Osteocyte (in vitro differentiated cells): ENCODE data around the gene TBXA2R. TPM values are rescaled to one million over a fixed set of nuclear protein-coding genes. Genes with fewer than 3 reads are reported as not detected.

Experiments
- DNase-seq: peaks from one replicate; pipeline ENCODE4 v3.0.0; 2021; ENCODE audit warnings: mixed read lengths; ENCODE audit not compliant: unreplicated experiment; ENCODE audit errors: extremely low spot score
- H3K27ac Mint-ChIP-seq: one replicate; pipeline ENCODE4 v1.8.0; 2021; ENCODE audit warnings: mild to moderate bottlenecking, mixed read lengths; ENCODE audit not compliant: unreplicated experiment
- H3K27me3 Mint-ChIP-seq: one replicate; pipeline ENCODE4 v1.8.0; 2021; ENCODE audit warnings: mixed read lengths; ENCODE audit not compliant: unreplicated experiment
- H3K36me3 Mint-ChIP-seq: one replicate; pipeline ENCODE4 v1.8.0; 2021; ENCODE audit warnings: mixed read lengths; ENCODE audit not compliant: unreplicated experiment
- H3K4me1 Mint-ChIP-seq: one replicate; pipeline ENCODE4 v1.8.0; 2021; ENCODE audit warnings: mixed read lengths; ENCODE audit not compliant: unreplicated experiment
- H3K4me3 Mint-ChIP-seq: one replicate; pipeline ENCODE4 v1.8.0; 2021; ENCODE audit warnings: mild to moderate bottlenecking, moderate library complexity, mixed read lengths; ENCODE audit not compliant: unreplicated experiment
- H3K9me3 Mint-ChIP-seq: one replicate; pipeline ENCODE4 v1.8.0; 2021; ENCODE audit warnings: mixed read lengths; ENCODE audit not compliant: unreplicated experiment
- total RNA-seq: library from RNA; stranded (reverse); gene quantifications from 2 replicates; pipeline ENCODE4 v1.2.1, GENCODE V29; 2021
- TF ChIP-seq, protein P1 (sequence below): fragments of 200-600 bp; sonication (generic); IDR thresholded peaks from 2 replicates; pipeline ENCODE4 v1.5.0; 2021; ENCODE audit warnings: antibody characterized with exemption, mild to moderate bottlenecking, moderate library complexity

Gene TBXA2R
- total RNA-seq, 1 donor from 2014 or later: 0.30 TPM

DNA sequence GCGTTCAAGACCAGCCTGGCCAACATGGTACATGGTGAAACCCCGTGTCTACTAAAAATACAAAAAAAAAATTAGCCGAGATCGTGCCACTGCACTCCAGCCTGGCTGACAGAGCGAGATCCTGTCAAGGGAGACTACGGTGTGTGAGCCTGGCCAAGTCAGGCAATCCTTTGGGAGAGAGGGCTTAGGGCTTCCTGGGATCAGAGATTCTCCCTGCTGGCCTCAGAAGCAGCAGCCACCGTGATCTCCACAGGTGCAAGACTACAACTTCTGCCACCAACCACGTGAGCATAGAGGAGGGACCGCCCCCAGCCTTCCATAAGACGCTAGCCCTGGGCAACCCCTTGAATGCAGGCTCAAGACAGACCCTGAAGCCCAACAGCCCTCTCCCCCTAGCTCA is 56.9 kb downstream of the TBXA2R start:
- no peaks in the 10 kb centered on the region for H3K9me3 Mint-ChIP-seq
- no peak overlapping the region for H3K27ac Mint-ChIP-seq
- H3K36me3 Mint-ChIP-seq: peaks cover 4% of the 10 kb centered on the region
- H3K27me3 Mint-ChIP-seq: no peaks in the 10 kb centered on the region
- TF ChIP-seq, protein P1, sequence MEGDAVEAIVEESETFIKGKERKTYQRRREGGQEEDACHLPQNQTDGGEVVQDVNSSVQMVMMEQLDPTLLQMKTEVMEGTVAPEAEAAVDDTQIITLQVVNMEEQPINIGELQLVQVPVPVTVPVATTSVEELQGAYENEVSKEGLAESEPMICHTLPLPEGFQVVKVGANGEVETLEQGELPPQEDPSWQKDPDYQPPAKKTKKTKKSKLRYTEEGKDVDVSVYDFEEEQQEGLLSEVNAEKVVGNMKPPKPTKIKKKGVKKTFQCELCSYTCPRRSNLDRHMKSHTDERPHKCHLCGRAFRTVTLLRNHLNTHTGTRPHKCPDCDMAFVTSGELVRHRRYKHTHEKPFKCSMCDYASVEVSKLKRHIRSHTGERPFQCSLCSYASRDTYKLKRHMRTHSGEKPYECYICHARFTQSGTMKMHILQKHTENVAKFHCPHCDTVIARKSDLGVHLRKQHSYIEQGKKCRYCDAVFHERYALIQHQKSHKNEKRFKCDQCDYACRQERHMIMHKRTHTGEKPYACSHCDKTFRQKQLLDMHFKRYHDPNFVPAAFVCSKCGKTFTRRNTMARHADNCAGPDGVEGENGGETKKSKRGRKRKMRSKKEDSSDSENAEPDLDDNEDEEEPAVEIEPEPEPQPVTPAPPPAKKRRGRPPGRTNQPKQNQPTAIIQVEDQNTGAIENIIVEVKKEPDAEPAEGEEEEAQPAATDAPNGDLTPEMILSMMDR: no peak
- H3K4me3 Mint-ChIP-seq: no peak overlapping the region
- DNase-seq: no peak
- H3K4me1 Mint-ChIP-seq: peaks cover 27% of the 10 kb centered on the region

DNA sequence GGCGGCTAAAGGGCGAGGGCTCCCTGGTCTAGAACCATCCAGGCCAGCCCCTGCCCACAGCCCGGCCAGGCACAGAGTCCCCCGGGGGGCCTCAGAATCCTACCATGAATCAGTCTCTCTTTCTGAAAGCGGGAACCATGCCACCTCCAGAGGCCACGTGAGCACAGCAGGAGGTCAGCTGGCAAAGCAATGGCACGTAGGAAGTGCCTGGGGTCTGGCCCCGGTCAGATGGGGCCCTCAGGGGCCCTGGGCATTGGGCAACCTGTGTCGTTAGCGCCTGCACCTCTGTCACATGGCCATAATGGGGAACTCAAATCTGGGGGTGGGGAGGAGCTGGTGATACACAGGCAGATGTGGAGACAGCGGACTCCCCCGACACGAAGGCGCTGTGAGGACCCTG is 58.1 kb downstream of the TBXA2R start:
- Mint-ChIP-seq H3K27ac (no peak overlapping the region), H3K4me1 (peaks cover 21% of the 10 kb centered on the region), H3K9me3 (no peaks in the 10 kb centered on the region), H3K4me3 (no peak overlapping the region), H3K36me3 (peaks cover 4% of the 10 kb centered on the region), H3K27me3 (no peaks in the 10 kb centered on the region)
- TF ChIP-seq, protein P1: no peak
- no peak for DNase-seq

DNA sequence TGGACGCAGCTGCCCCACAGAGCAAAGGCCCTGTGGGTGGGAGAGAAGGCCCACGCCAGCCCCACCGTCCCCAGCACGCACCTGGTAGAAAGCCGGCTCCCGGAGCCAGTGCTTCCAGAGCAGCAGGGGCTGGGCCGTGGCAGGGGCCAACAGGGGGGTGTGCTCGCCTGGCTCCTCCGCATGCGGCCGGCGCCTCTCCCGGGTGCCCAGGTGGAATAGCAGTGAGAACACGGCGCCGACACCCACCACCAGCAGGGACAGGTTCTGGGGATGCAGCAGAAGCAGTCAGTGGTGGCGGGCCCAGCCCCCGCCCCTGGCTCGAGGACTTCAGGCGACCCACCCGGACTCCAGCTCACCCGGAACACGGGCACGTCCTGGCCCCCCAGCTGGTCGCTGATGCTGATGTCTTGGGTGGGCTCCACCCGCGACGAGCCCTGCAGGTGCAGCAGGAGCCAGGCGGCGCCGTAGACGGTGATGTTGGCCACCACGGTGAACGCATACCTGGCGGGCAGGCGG is 58.9 kb downstream of the TBXA2R start:
- no peaks in the 10 kb centered on the region for H3K27me3 Mint-ChIP-seq
- DNase-seq: no peak
- no peak overlapping the region for H3K4me3 Mint-ChIP-seq
- H3K36me3 Mint-ChIP-seq: peaks cover 4% of the 10 kb centered on the region
- H3K4me1 Mint-ChIP-seq: peaks cover 16% of the 10 kb centered on the region
- no peaks in the 10 kb centered on the region for H3K9me3 Mint-ChIP-seq
- TF ChIP-seq, protein P1: no peak
- H3K27ac Mint-ChIP-seq: no peak overlapping the region

DNA sequence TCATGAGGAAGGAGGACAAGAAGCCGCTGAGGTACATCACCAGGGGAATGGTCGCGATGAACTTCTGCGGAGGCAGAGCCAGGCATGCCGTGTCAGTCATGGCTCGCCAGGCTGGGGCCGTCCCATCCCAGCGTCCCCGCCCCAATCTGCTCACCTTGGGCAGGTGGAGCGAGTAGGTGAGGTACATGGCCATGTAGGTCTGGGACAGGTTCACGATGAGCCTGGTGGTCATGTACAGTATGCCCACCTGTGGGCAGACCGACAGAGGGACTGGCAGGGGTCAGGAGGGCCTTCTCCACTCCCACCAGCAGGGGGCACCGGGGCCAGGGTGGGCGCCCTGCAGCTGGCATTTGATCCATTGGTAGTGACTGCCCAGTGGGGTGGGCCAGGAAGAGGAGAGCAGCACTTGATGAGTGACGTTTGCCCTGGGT is 59.4 kb downstream of the TBXA2R start:
- no peak for DNase-seq
- no peaks in the 10 kb centered on the region for H3K9me3 Mint-ChIP-seq
- no peaks in the 10 kb centered on the region for H3K27me3 Mint-ChIP-seq
- H3K4me3 Mint-ChIP-seq: no peak overlapping the region
- no peak overlapping the region for H3K27ac Mint-ChIP-seq
- H3K4me1 Mint-ChIP-seq: peaks cover 14% of the 10 kb centered on the region
- peaks cover 4% of the 10 kb centered on the region for H3K36me3 Mint-ChIP-seq
- TF ChIP-seq, protein P1: peak; percentile 51

DNA sequence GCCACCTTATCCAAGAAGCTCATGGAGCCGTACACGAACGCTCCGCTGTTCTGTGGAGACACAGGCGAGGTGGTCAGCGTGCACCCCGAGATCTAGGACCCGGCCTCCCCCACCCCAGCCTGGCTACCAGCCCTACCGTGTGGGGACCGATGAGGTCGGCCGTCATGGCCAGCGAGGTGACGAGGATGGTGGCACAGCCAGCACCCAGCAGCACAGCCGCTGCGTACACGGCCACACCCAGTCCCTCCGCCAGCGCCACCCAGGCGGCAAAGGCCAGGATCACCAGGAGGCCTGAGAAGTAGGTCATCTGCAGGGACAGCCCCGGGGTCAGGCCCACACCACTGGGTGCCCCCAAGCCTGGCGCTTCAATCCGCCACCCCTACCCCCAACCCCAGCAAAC is 60.6 kb downstream of the TBXA2R start:
- DNase-seq: no peak
- Mint-ChIP-seq H3K4me1 (peaks cover 9% of the 10 kb centered on the region), H3K27ac (no peak overlapping the region), H3K4me3 (no peak overlapping the region), H3K9me3 (no peaks in the 10 kb centered on the region), H3K27me3 (no peaks in the 10 kb centered on the region), H3K36me3 (peaks cover 4% of the 10 kb centered on the region)
- TF ChIP-seq, protein P1: no peak
